ENCODE results near the gene ATP8B2.

The ATP8B2 gene

GRCh38 chr1:154352245-154352580, 26.9 kb downstream of the ATP8B2 start:
- Histone ChIP-seq H4K20me1 (ENCODE audit: insufficient read depth, low read length) (no peaks in the 10 kb centered on the region), H2AFZ (ENCODE audit: low read depth, low read length) (no peak overlapping the region), H3K9ac (ENCODE audit: low read length) (peak overlapping the region; percentile 64), H3K79me2 (ENCODE audit: low read length) (no peaks in the 10 kb centered on the region), H3K4me2 (ENCODE audit: low read length) (peak overlapping the region; percentile 91), H3K4me3 (ENCODE audit: low read length) (peak overlapping the region; percentile 80), H3K9me3 (ENCODE audit: insufficient read depth, low read length) (no peaks in the 10 kb centered on the region), H3K36me3 (replicated peaks; ENCODE audit: low read depth, low read length) (peaks cover 4% of the 10 kb centered on the region), H3K27ac (ENCODE audit: low read length) (no peak overlapping the region), H3K4me1 (ENCODE audit: low read length) (peaks cover 19% of the 10 kb centered on the region), H3K27me3 (ENCODE audit: low read depth, low read length) (no peaks in the 10 kb centered on the region)
- TF ChIP-seq EZH2phosphoT487 (IDR thresholded peaks at IDR 0.05; ENCODE audit: low read depth) = no peak
- no peak for TF ChIP-seq CTCF (IDR thresholded peaks at IDR 0.05; ENCODE audit: low read depth, low read length)

GRCh38 chr1:154352581-154353459, 27.5 kb downstream of the ATP8B2 start:
- no peaks in the 10 kb centered on the region for H3K27me3 ChIP-seq (ENCODE audit: low read depth, low read length)
- H2AFZ ChIP-seq (ENCODE audit: low read depth, low read length) = peak overlapping the region; percentile 81
- H3K27ac ChIP-seq (ENCODE audit: low read length) = peak overlapping the region; percentile 30; the same call in 1 of the 2 replicates
- H3K36me3 ChIP-seq (replicated peaks; ENCODE audit: low read depth, low read length) = peaks cover 3% of the 10 kb centered on the region
- H3K4me2 ChIP-seq (ENCODE audit: low read length) = peak overlapping the region; percentile 91
- H3K4me3 ChIP-seq (ENCODE audit: low read length) = peak overlapping the region; percentile 80
- no peak for TF ChIP-seq EZH2phosphoT487 (IDR thresholded peaks at IDR 0.05; ENCODE audit: low read depth)
- TF ChIP-seq CTCF (IDR thresholded peaks at IDR 0.05; ENCODE audit: low read depth, low read length) = peak; percentile 24
- H3K9ac ChIP-seq (ENCODE audit: low read length) = peak overlapping the region; percentile 64
- no peaks in the 10 kb centered on the region for H3K9me3 ChIP-seq (ENCODE audit: insufficient read depth, low read length)
- no peaks in the 10 kb centered on the region for H3K79me2 ChIP-seq (ENCODE audit: low read length)
- no peaks in the 10 kb centered on the region for H4K20me1 ChIP-seq (ENCODE audit: insufficient read depth, low read length)
- peaks cover 19% of the 10 kb centered on the region for H3K4me1 ChIP-seq (ENCODE audit: low read length)

- no peaks in the 10 kb centered on the region for H3K9me3 ChIP-seq (ENCODE audit: insufficient read depth, low read length)
- no peaks in the 10 kb centered on the region for H3K27me3 ChIP-seq (ENCODE audit: low read depth, low read length)
- H4K20me1 ChIP-seq (ENCODE audit: insufficient read depth, low read length) = no peaks in the 10 kb centered on the region
- H3K79me2 ChIP-seq (ENCODE audit: low read length) = no peaks in the 10 kb centered on the region
- H3K4me3 ChIP-seq (ENCODE audit: low read length) = peak overlapping the region; percentile 80
- H3K9ac ChIP-seq (ENCODE audit: low read length) = peak overlapping the region; percentile 64
- peak overlapping the region; percentile 30 for H3K27ac ChIP-seq (ENCODE audit: low read length)
- peak overlapping the region; percentile 91 for H3K4me2 ChIP-seq (ENCODE audit: low read length)
- H2AFZ ChIP-seq (ENCODE audit: low read depth, low read length) = peak overlapping the region; percentile 81
- H3K36me3 ChIP-seq (replicated peaks; ENCODE audit: low read depth, low read length) = peaks cover 3% of the 10 kb centered on the region
- H3K4me1 ChIP-seq (ENCODE audit: low read length) = peaks cover 19% of the 10 kb centered on the region
- TF ChIP-seq CTCF (IDR thresholded peaks at IDR 0.05; ENCODE audit: low read depth, low read length) (peak; percentile 54), EZH2phosphoT487 (IDR thresholded peaks at IDR 0.05; ENCODE audit: low read depth) (no peak)
Measured at GRCh38 chr1:154353460-154353904, 28.2 kb downstream of the ATP8B2 start.

GRCh38 chr1:154353966-154354365, 28.6 kb downstream of the ATP8B2 start:
- H3K4me1 ChIP-seq (ENCODE audit: low read length) = peaks cover 19% of the 10 kb centered on the region
- H3K9ac ChIP-seq (ENCODE audit: low read length) = no peak overlapping the region
- H3K27ac ChIP-seq (ENCODE audit: low read length) = no peak overlapping the region
- no peaks in the 10 kb centered on the region for H3K27me3 ChIP-seq (ENCODE audit: low read depth, low read length)
- H3K4me3 ChIP-seq (ENCODE audit: low read length) = no peak overlapping the region
- no peaks in the 10 kb centered on the region for H3K79me2 ChIP-seq (ENCODE audit: low read length)
- no peaks in the 10 kb centered on the region for H4K20me1 ChIP-seq (ENCODE audit: insufficient read depth, low read length)
- H3K36me3 ChIP-seq (replicated peaks; ENCODE audit: low read depth, low read length) = peaks cover 1% of the 10 kb centered on the region
- no peak overlapping the region; the same call in 1 of the 2 replicates for H3K4me2 ChIP-seq (ENCODE audit: low read length)
- no peak for TF ChIP-seq CTCF (IDR thresholded peaks at IDR 0.05; ENCODE audit: low read depth, low read length)
- TF ChIP-seq EZH2phosphoT487 (IDR thresholded peaks at IDR 0.05; ENCODE audit: low read depth) = no peak
- H3K9me3 ChIP-seq (ENCODE audit: insufficient read depth, low read length) = no peaks in the 10 kb centered on the region
- peak overlapping the region; percentile 81; the same call in 1 of the 2 replicates for H2AFZ ChIP-seq (ENCODE audit: low read depth, low read length)

Measured in OCI-LY3 (cell line).